CD14-positive monocyte (primary cell): ENCODE data around the gene CNIH2. TPM values are rescaled to one million over a fixed set of nuclear protein-coding genes. Genes with fewer than 3 reads are reported as not detected.

Source experiments
- DNase-seq, 3 donors: peaks; one replicate each; pipeline ENCODE4 v3.0.0-alpha.2; 2011 to 2022
- H2AFZ ChIP-seq: 2 replicates; pipeline ENCODE4 v1.6.0; 2012; ENCODE audit warnings: mild to moderate bottlenecking, low read depth, low read length, inconsistent platforms; ENCODE audit not compliant: insufficient read depth, poor library complexity, severe bottlenecking
- H3K27ac ChIP-seq, 2 donors: 1 replicate in 1 of 2; 2 replicates in 1 of 2; pipeline ENCODE4 v1.5.1; 2012 to 2013; ENCODE audit warnings: low read length in 2 of 2, control low read depth in 1 of 2, inconsistent platforms in 1 of 2, low read depth in 1 of 2, mild to moderate bottlenecking in 1 of 2
- H3K27me3 ChIP-seq, 2 donors: one replicate each; pipeline versions ENCODE4 v1.6.0 to v1.6.1; 2011 to 2013; ENCODE audit warnings: low read length in 2 of 2; ENCODE audit not compliant: control insufficient read depth in 2 of 2, insufficient read depth in 2 of 2
- H3K36me3 ChIP-seq, 2 donors: replicated peaks in 1 of 2; 1 replicate in 1 of 2; 2 replicates in 1 of 2; pipeline versions ENCODE4 v1.5.1 to v1.6.1; 2012 to 2013; ENCODE audit warnings: low read length in 2 of 2, control low read depth in 1 of 2, inconsistent platforms in 1 of 2, mild to moderate bottlenecking in 1 of 2; ENCODE audit not compliant: insufficient read depth in 2 of 2, control insufficient read depth in 1 of 2
- H3K4me1 ChIP-seq, 2 donors: 1 replicate in 1 of 2; 2 replicates in 1 of 2; pipeline versions ENCODE4 v1.5.1 to v1.6.1; 2012 to 2013; ENCODE audit warnings: low read length in 2 of 2, control low read depth in 1 of 2, inconsistent platforms in 1 of 2, mild to moderate bottlenecking in 1 of 2, moderate library complexity in 1 of 2; ENCODE audit not compliant: insufficient read depth in 2 of 2, control insufficient read depth in 1 of 2
- H3K4me2 ChIP-seq: replicated peaks from 2 replicates; pipeline ENCODE3; 2012; ENCODE audit warnings: low read length, moderate library complexity, mild to moderate bottlenecking; ENCODE audit not compliant: poor library complexity, severe bottlenecking; ENCODE audit errors: extremely low read depth
- H3K4me3 ChIP-seq, 3 experiments: fragments of 200-600 bp in 1 of 3; sonication (generic) in 1 of 3; replicated peaks in 1 of 3; 1 replicate in 2 of 3; 2 replicates in 1 of 3; pipeline ENCODE4 v1.5.1; 2011 to 2013; ENCODE audit warnings: low read length in 3 of 3, mild to moderate bottlenecking in 3 of 3, control low read depth in 2 of 3, low read depth in 2 of 3, inconsistent platforms in 1 of 3, moderate library complexity in 1 of 3
- H3K79me2 ChIP-seq: 2 replicates; pipeline ENCODE4 v1.6.0; 2012; ENCODE audit warnings: mild to moderate bottlenecking, control low read depth, inconsistent platforms, low read length, moderate library complexity; ENCODE audit not compliant: insufficient read depth
- H3K9ac ChIP-seq: 2 replicates; pipeline ENCODE4 v1.6.0; 2017; ENCODE audit warnings: low read length, mild to moderate bottlenecking; ENCODE audit not compliant: insufficient read depth, poor library complexity, severe bottlenecking
- H3K9me3 ChIP-seq, 2 donors: replicated peaks in 1 of 2; 1 replicate in 1 of 2; 2 replicates in 1 of 2; pipeline versions ENCODE4 v1.5.1 to v1.6.1; 2012 to 2013; ENCODE audit warnings: low read length in 2 of 2, control low read depth in 1 of 2; ENCODE audit not compliant: control insufficient read depth in 1 of 2, insufficient read depth in 1 of 2
- H4K20me1 ChIP-seq: 2 replicates; pipeline ENCODE4 v1.6.0; 2012; ENCODE audit warnings: mild to moderate bottlenecking, low read length, control low read depth, moderate library complexity; ENCODE audit not compliant: insufficient read depth
- H3K27ac Mint-ChIP-seq, 7 donors: one replicate each; pipeline ENCODE4 v1.8.0; 2020; ENCODE audit warnings: mild to moderate bottlenecking in 7 of 7, mixed read lengths in 7 of 7, moderate library complexity in 6 of 7, inconsistent platforms in 2 of 7
- H3K27me3 Mint-ChIP-seq, 3 donors: one replicate each; pipeline ENCODE4 v1.8.0; 2021 to 2022; ENCODE audit warnings: low read depth in 3 of 3, mild to moderate bottlenecking in 3 of 3, mixed read lengths in 3 of 3, moderate library complexity in 3 of 3, inconsistent platforms in 1 of 3
- H3K36me3 Mint-ChIP-seq, 2 donors: one replicate each; pipeline ENCODE4 v1.8.0; 2020; ENCODE audit warnings: mixed read lengths in 2 of 2, inconsistent platforms in 1 of 2, mild to moderate bottlenecking in 1 of 2
- H3K4me1 Mint-ChIP-seq: one replicate; pipeline ENCODE4 v1.8.0; 2020; ENCODE audit warnings: mild to moderate bottlenecking, mixed read lengths
- H3K4me3 Mint-ChIP-seq, 2 donors: one replicate each; pipeline ENCODE4 v1.8.0; 2020; ENCODE audit warnings: mild to moderate bottlenecking in 2 of 2, mixed read lengths in 2 of 2, moderate library complexity in 1 of 2
- H3K9me3 Mint-ChIP-seq, 7 donors: one replicate each; pipeline ENCODE4 v1.8.0; 2020 to 2022; ENCODE audit warnings: mixed read lengths in 7 of 7, mild to moderate bottlenecking in 6 of 7, moderate library complexity in 6 of 7, inconsistent platforms in 2 of 7
- WGBS: methylation state at CpG from one replicate; pipeline ENCODE4 v1.1.5; 2013; ENCODE audit warnings: missing lambda C conversion rate; ENCODE audit not compliant: insufficient coverage; 5-methylcytosine and 5-hydroxymethylcytosine counted together
- intact Hi-C, 2 donors: fragments of 100-400 bp; cut with micrococcal nuclease; formaldehyde crosslinking; loops; one replicate each; pipeline versions ENCODE4 v1.15.0 to v1.15.1; 2023
- polyA plus RNA-seq, 3 donors: library from polyadenylated mRNA; depleted of rRNA in 1 of 3; unstranded in 2 of 3; stranded (reverse) in 1 of 3; fragments of 300-500 nt in 2 of 3; fragments of >200 nt in 1 of 3; fragmentation: Illumina TruSeq in 2 of 3; gene quantifications; 1 replicate in 2 of 3; 2 replicates in 1 of 3; pipeline ENCODE4 v1.2.3, GENCODE V29; 2012 to 2021
- TF ChIP-seq, protein P1 (sequence below): fragments of 200-600 bp; IDR thresholded peaks from one replicate; pipeline ENCODE4 v1.8.0; 2022; ENCODE audit warnings: antibody characterized with exemption, mild to moderate bottlenecking

Gene CNIH2
- polyA plus RNA-seq, 3 donors = 1.2 TPM; not detected in 2

DNA sequence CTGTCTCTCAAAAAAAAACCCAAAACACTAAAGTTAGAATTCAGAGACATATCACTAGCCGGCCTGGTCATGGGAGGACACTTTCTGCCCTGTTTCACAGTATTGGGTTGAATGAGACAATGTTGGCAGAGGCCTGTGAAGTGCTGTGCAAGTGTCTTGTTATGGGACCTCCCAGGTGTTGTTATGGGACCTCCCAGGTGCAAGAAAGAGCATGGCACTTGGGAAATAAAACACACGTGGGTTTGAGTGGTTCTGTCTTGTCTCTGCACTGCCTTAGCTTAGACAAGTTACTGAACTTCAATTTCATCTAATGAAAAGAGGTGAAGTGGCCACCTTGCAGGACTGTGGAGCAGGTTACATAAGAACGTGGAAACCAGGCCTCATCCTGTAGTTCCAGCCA is 38.5 kb upstream of the CNIH2 start:
- H3K9me3 ChIP-seq = no peaks in the 10 kb centered on the region
- H2AFZ ChIP-seq = no peak overlapping the region
- Mint-ChIP-seq H3K27me3 (peaks cover 0 to 2% (median 0%) of the 10 kb centered on the region in 3 donors), H3K4me1 (no peaks in the 10 kb centered on the region), H3K36me3 (peaks cover 78 to 84% of the 10 kb centered on the region in 2 donors), H3K27ac (peak overlapping the region in 1 of 7 donors; percentile 32), H3K4me3 (no peak overlapping the region), H3K9me3 (no peaks in the 10 kb centered on the region)
- TF ChIP-seq, protein P1, sequence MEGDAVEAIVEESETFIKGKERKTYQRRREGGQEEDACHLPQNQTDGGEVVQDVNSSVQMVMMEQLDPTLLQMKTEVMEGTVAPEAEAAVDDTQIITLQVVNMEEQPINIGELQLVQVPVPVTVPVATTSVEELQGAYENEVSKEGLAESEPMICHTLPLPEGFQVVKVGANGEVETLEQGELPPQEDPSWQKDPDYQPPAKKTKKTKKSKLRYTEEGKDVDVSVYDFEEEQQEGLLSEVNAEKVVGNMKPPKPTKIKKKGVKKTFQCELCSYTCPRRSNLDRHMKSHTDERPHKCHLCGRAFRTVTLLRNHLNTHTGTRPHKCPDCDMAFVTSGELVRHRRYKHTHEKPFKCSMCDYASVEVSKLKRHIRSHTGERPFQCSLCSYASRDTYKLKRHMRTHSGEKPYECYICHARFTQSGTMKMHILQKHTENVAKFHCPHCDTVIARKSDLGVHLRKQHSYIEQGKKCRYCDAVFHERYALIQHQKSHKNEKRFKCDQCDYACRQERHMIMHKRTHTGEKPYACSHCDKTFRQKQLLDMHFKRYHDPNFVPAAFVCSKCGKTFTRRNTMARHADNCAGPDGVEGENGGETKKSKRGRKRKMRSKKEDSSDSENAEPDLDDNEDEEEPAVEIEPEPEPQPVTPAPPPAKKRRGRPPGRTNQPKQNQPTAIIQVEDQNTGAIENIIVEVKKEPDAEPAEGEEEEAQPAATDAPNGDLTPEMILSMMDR = no peak
- no peak overlapping the region for H3K4me3 ChIP-seq
- H3K4me1 ChIP-seq = no peaks in the 10 kb centered on the region
- no peaks in the 10 kb centered on the region for H3K27me3 ChIP-seq
- H3K4me2 ChIP-seq = no peak overlapping the region
- no peaks in the 10 kb centered on the region for H4K20me1 ChIP-seq
- intact Hi-C loops = no loop called here
- 90% methylated on average over 3 of the region's 3 CpGs for WGBS
- H3K9ac ChIP-seq = no peak overlapping the region
- no peak overlapping the region for H3K27ac ChIP-seq
- H3K36me3 ChIP-seq = peaks cover 68 to 94% of the 10 kb centered on the region in 2 donors
- DNase-seq = no peak
- H3K79me2 ChIP-seq = no peaks in the 10 kb centered on the region

DNA sequence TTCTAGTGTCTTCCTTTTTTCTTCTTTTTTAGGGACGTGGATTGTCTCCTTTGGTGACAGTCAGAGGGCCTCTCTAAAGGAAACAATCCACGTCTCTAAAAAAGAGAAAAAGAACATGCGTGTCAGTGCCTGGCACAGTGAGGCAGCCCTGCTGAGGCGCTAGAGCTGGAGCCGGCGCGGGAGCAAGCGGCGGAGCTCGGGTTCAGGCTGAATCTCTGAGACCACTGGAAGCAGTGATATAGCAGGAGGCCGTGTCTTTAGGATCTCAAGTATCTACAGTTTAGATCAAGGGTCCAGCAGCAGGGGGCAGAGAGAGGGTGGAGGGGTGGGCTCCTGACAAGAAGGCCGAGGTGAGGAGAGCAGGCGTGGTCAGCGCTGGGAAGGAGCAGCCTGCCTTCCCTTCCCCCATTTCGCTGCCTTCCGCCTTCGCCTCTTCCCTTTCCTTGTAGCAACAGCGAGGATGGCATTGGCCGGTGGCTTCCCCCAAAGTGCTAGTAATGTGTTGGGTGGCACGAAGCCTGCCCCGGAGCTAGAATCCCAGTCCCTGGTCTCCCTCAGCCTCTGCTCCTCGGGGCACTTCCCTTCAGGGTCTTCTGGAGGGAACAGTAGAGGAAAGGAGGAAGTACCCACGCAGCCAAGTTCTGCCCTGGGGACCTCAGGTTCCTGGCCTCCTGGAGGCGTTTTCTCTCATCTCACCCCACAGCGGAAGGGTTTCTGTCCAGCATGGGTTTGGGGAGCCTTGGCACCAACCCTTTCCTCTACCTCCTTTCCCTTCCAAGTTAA is 37.8 kb upstream of the CNIH2 start:
- Histone ChIP-seq H3K27me3 (no peaks in the 10 kb centered on the region), H3K36me3 (peaks cover 68 to 95% of the 10 kb centered on the region in 2 donors), H3K27ac (no peak overlapping the region), H3K4me3 (no peak overlapping the region), H4K20me1 (no peaks in the 10 kb centered on the region), H3K4me1 (no peaks in the 10 kb centered on the region), H3K79me2 (no peaks in the 10 kb centered on the region), H3K9ac (no peak overlapping the region), H3K4me2 (no peak overlapping the region), H3K9me3 (no peaks in the 10 kb centered on the region), H2AFZ (no peak overlapping the region)
- intact Hi-C loops = no loop called here
- no peaks in the 10 kb centered on the region for H3K4me1 Mint-ChIP-seq
- no peak overlapping the region for H3K4me3 Mint-ChIP-seq
- H3K9me3 Mint-ChIP-seq = no peaks in the 10 kb centered on the region
- H3K36me3 Mint-ChIP-seq = peaks cover 77 to 83% of the 10 kb centered on the region in 2 donors
- H3K27me3 Mint-ChIP-seq = peaks cover 0 to 2% (median 0%) of the 10 kb centered on the region in 3 donors
- H3K27ac Mint-ChIP-seq = peak overlapping the region in 1 of 7 donors; percentile 68
- 86% methylated on average over 15 of the region's 25 CpGs for WGBS
- TF ChIP-seq, protein P1 = no peak
- DNase-seq = no peak
